Skeletal muscle tissue (tissue), 4 donors: ENCODE data around the gene OTOG. TPM values are rescaled to one million over a fixed set of nuclear protein-coding genes. Genes with fewer than 3 reads are reported as not detected.

Source experiments
- H3K27ac ChIP-seq: one replicate; pipeline ENCODE4 v1.7.0; 2013; ENCODE audit warnings: mild to moderate bottlenecking, low read depth, low read length, inconsistent platforms
- H3K27me3 ChIP-seq, 3 donors: one replicate each; pipeline ENCODE4 v1.7.0; 2013; ENCODE audit warnings: low read length in 3 of 3; ENCODE audit not compliant: control insufficient read depth in 3 of 3, insufficient read depth in 3 of 3
- H3K36me3 ChIP-seq, 3 donors: one replicate each; pipeline ENCODE4 v1.7.0; 2013; ENCODE audit warnings: low read length in 3 of 3; ENCODE audit not compliant: control insufficient read depth in 3 of 3, insufficient read depth in 3 of 3
- H3K4me1 ChIP-seq, 3 donors: one replicate each; pipeline ENCODE4 v1.7.0; 2013; ENCODE audit warnings: low read length in 3 of 3, mild to moderate bottlenecking in 3 of 3; ENCODE audit not compliant: control insufficient read depth in 3 of 3, insufficient read depth in 3 of 3
- H3K4me3 ChIP-seq, 3 donors: one replicate each; pipeline ENCODE4 v1.7.0; 2013; ENCODE audit warnings: low read length in 3 of 3
- H3K9ac ChIP-seq, 3 donors: one replicate each; pipeline ENCODE4 v1.7.0; 2013; ENCODE audit warnings: low read length in 3 of 3, mild to moderate bottlenecking in 3 of 3, moderate library complexity in 2 of 3, low read depth in 1 of 3
- H3K9me3 ChIP-seq, 3 donors: one replicate each; pipeline ENCODE4 v1.7.0; 2013; ENCODE audit warnings: low read length in 3 of 3; ENCODE audit not compliant: control insufficient read depth in 3 of 3
- total RNA-seq: library from RNA; depleted of rRNA; stranded (reverse); fragments of >200 nt; gene quantifications from one replicate; pipeline ENCODE4 v1.2.3, GENCODE V29; 2014
- donor health status: Osteomylitis.

OTOG gene
- total RNA-seq, 1 donor from 2014 or later = under 0.01 TPM

- H3K27me3 ChIP-seq = peaks cover 0 to 4% (median 0%) of the 10 kb centered on the region in 3 donors
- no peak overlapping the region for H3K27ac ChIP-seq
- no peaks in the 10 kb centered on the region for H3K36me3 ChIP-seq
- H3K9ac ChIP-seq = no peak overlapping the region
- H3K9me3 ChIP-seq = no peaks in the 10 kb centered on the region
- H3K4me3 ChIP-seq = no peak overlapping the region
- no peaks in the 10 kb centered on the region for H3K4me1 ChIP-seq
These were observed 9.8 kb upstream of the OTOG start for GRCh38 chr11:17537261-17537660.

GRCh38 chr11:17538054-17538453 is 9.0 kb upstream of the OTOG start:
- Histone ChIP-seq H3K27me3 (peaks cover 0 to 4% (median 0%) of the 10 kb centered on the region in 3 donors), H3K9ac (no peak overlapping the region), H3K4me1 (no peaks in the 10 kb centered on the region), H3K27ac (no peak overlapping the region), H3K36me3 (no peaks in the 10 kb centered on the region), H3K4me3 (no peak overlapping the region), H3K9me3 (no peaks in the 10 kb centered on the region)

- H3K4me1 ChIP-seq = no peaks in the 10 kb centered on the region
- peaks cover 0 to 4% (median under 1%) of the 10 kb centered on the region in 3 donors for H3K27me3 ChIP-seq
- H3K9ac ChIP-seq = no peak overlapping the region
- no peaks in the 10 kb centered on the region for H3K9me3 ChIP-seq
- H3K36me3 ChIP-seq = no peaks in the 10 kb centered on the region
- no peak overlapping the region for H3K27ac ChIP-seq
- no peak overlapping the region for H3K4me3 ChIP-seq
These were observed 8.3 kb upstream of the OTOG start for GRCh38 chr11:17538731-17539130.

- no peak overlapping the region for H3K27ac ChIP-seq
- no peak overlapping the region for H3K9ac ChIP-seq
- H3K27me3 ChIP-seq = peaks cover 0 to 6% (median 3%) of the 10 kb centered on the region in 3 donors
- no peak overlapping the region for H3K4me3 ChIP-seq
- H3K4me1 ChIP-seq = peaks cover 0 to 2% (median 0%) of the 10 kb centered on the region in 3 donors
- no peaks in the 10 kb centered on the region for H3K9me3 ChIP-seq
- no peaks in the 10 kb centered on the region for H3K36me3 ChIP-seq
These were observed 6.3 kb upstream of the OTOG start for GRCh38 chr11:17540807-17541206.

- Histone ChIP-seq H3K9ac (no peak overlapping the region), H3K27ac (no peak overlapping the region), H3K9me3 (no peaks in the 10 kb centered on the region), H3K27me3 (peaks cover 0 to 11% (median 3%) of the 10 kb centered on the region in 3 donors), H3K4me3 (no peak overlapping the region), H3K36me3 (no peaks in the 10 kb centered on the region), H3K4me1 (peaks cover 0 to 2% (median 0%) of the 10 kb centered on the region in 3 donors)
These were observed 5.7 kb upstream of the OTOG start for GRCh38 chr11:17541330-17541885.

GRCh38 chr11:17542249-17542648 is 4.8 kb upstream of the OTOG start:
- Histone ChIP-seq H3K27me3 (peaks cover 7 to 16% (median 11%) of the 10 kb centered on the region in 3 donors), H3K4me1 (peaks cover 0 to 2% (median 0%) of the 10 kb centered on the region in 3 donors), H3K36me3 (no peaks in the 10 kb centered on the region), H3K9ac (no peak overlapping the region), H3K9me3 (no peaks in the 10 kb centered on the region), H3K27ac (no peak overlapping the region), H3K4me3 (no peak overlapping the region)

- no peaks in the 10 kb centered on the region for H3K36me3 ChIP-seq
- H3K4me3 ChIP-seq = no peak overlapping the region
- peaks cover 0 to 2% (median 0%) of the 10 kb centered on the region in 3 donors for H3K4me1 ChIP-seq
- no peak overlapping the region for H3K9ac ChIP-seq
- H3K27me3 ChIP-seq = peaks cover 12 to 24% (median 18%) of the 10 kb centered on the region in 3 donors
- H3K27ac ChIP-seq = no peak overlapping the region
- no peaks in the 10 kb centered on the region for H3K9me3 ChIP-seq
These were observed 4.0 kb upstream of the OTOG start for GRCh38 chr11:17543041-17543440.

GRCh38 chr11:17543574-17544180 is 3.4 kb upstream of the OTOG start:
- H3K9ac ChIP-seq = no peak overlapping the region
- peaks cover 0 to 2% (median 0%) of the 10 kb centered on the region in 3 donors for H3K4me1 ChIP-seq
- peaks cover 12 to 28% (median 20%) of the 10 kb centered on the region in 3 donors for H3K27me3 ChIP-seq
- H3K9me3 ChIP-seq = no peaks in the 10 kb centered on the region
- no peak overlapping the region for H3K27ac ChIP-seq
- no peak overlapping the region for H3K4me3 ChIP-seq
- no peaks in the 10 kb centered on the region for H3K36me3 ChIP-seq

- peaks cover 12 to 28% (median 21%) of the 10 kb centered on the region in 3 donors for H3K27me3 ChIP-seq
- no peaks in the 10 kb centered on the region for H3K9me3 ChIP-seq
- no peaks in the 10 kb centered on the region for H3K36me3 ChIP-seq
- no peak within 1 kb of the TSS for H3K4me3 ChIP-seq
- H3K4me1 ChIP-seq = peaks cover 0 to 2% (median 0%) of the 10 kb centered on the region in 3 donors
- no peak within 1 kb of the TSS for H3K9ac ChIP-seq
- H3K27ac ChIP-seq = no peak within 1 kb of the TSS
These were observed 2.9 kb upstream of the OTOG start, which contains the start of gene USH1C for GRCh38 chr11:17544181-17544622. Gene USH1C, minus strand, starts transcription at chr11:17544416. Its CDS starts 109 bp downstream, at chr11:17544307.

GRCh38 chr11:17546240-17546639 is 819 bp upstream of the OTOG start:
- Histone ChIP-seq H3K36me3 (no peaks in the 10 kb centered on the region), H3K27me3 (peaks cover 15 to 28% (median 27%) of the 10 kb centered on the region in 3 donors), H3K9me3 (no peaks in the 10 kb centered on the region), H3K4me1 (peaks cover 0 to 2% (median 0%) of the 10 kb centered on the region in 3 donors), H3K9ac (no peak overlapping the region), H3K27ac (no peak overlapping the region), H3K4me3 (no peak overlapping the region)
